H1 (cell line): ENCODE data around the gene ANXA3. TPM values are rescaled to one million over a fixed set of nuclear protein-coding genes. Genes with fewer than 3 reads are reported as not detected.

Experiments
- CTCF ChIA-PET: fragments of 300-600 bp; sonication (Branson Sonifier 250); formaldehyde crosslinking; loops from one replicate; lab custom pipeline; 2021; ENCODE audit not compliant: partially characterized antibody; lab: Charles Lee
- POLR2A ChIA-PET: fragments of 300-600 bp; sonication (Branson Sonifier 250); formaldehyde crosslinking; loops from one replicate; lab custom pipeline; 2021; ENCODE audit warnings: inconsistent platforms; ENCODE audit not compliant: partially characterized antibody; lab: Charles Lee
- DNase-seq, 2 experiments: peaks; one replicate each; pipeline versions ENCODE4 v3.0.0 to v3.0.0-alpha.2; 2010 to 2022; ENCODE audit warnings: low spot score in 2 of 2, low read depth in 1 of 2, mixed read lengths in 1 of 2
- FAIRE-seq: peaks from 2 replicates; lab custom pipeline; 2011; peaks lifted over from hg19 to GRCh38; lab: Jason Lieb, UNC
- H2AFZ ChIP-seq: 2 replicates; pipeline ENCODE4 v1.8.1; 2012; ENCODE audit warnings: low read length, inconsistent platforms
- H2AK5ac ChIP-seq: 2 replicates; pipeline ENCODE4 v1.6.1; 2013; ENCODE audit warnings: low read depth, low read length
- H2BK120ac ChIP-seq: replicated peaks from 2 replicates; pipeline ENCODE3; 2013; ENCODE audit warnings: low read depth, low read length, inconsistent platforms
- H2BK12ac ChIP-seq: 2 replicates; pipeline ENCODE4 v1.6.1; 2013; ENCODE audit warnings: low read depth, low read length
- H2BK15ac ChIP-seq: 2 replicates; pipeline ENCODE4 v1.6.1; 2013; ENCODE audit warnings: low read length
- H2BK20ac ChIP-seq: 2 replicates; pipeline ENCODE4 v1.6.1; 2013; ENCODE audit warnings: low read length
- H2BK5ac ChIP-seq: 2 replicates; pipeline ENCODE4 v1.6.1; 2013; ENCODE audit warnings: low read depth, low read length
- H3K14ac ChIP-seq: 2 replicates; pipeline ENCODE4 v1.6.1; 2013; ENCODE audit warnings: inconsistent platforms; ENCODE audit not compliant: insufficient read length
- H3K18ac ChIP-seq: 2 replicates; pipeline ENCODE4 v1.6.1; 2013; ENCODE audit warnings: low read length; ENCODE audit errors: extremely low read depth
- H3K23ac ChIP-seq: 2 replicates; pipeline ENCODE4 v1.6.1; 2013; ENCODE audit warnings: inconsistent platforms; ENCODE audit not compliant: insufficient read length
- H3K23me2 ChIP-seq: 2 replicates; pipeline ENCODE4 v1.6.1; 2013; ENCODE audit warnings: low read depth, low read length
- H3K27ac ChIP-seq: 2 replicates; pipeline ENCODE4 v1.6.1; 2011; ENCODE audit warnings: low read depth, low read length, inconsistent platforms
- H3K27me3 ChIP-seq, 4 experiments: replicated peaks in 1 of 4; 1 replicate in 1 of 4; 2 replicates in 3 of 4; pipeline versions ENCODE4 v1.6.1 to v1.8.1; 2011 to 2013; ENCODE audit warnings: low read length in 3 of 4, mild to moderate bottlenecking in 3 of 4, inconsistent platforms in 2 of 4, mixed read lengths in 2 of 4, moderate library complexity in 1 of 4; ENCODE audit not compliant: control insufficient read depth in 3 of 4, insufficient read depth in 3 of 4; ENCODE audit errors: extremely low read depth in 1 of 4
- H3K36me3 ChIP-seq, 4 experiments: 2 replicates each; pipeline versions ENCODE4 v1.6.1 to v1.8.1; 2011 to 2013; ENCODE audit warnings: mild to moderate bottlenecking in 4 of 4, low read length in 3 of 4, moderate library complexity in 2 of 4, control low read depth in 1 of 4, inconsistent platforms in 1 of 4; ENCODE audit not compliant: insufficient read depth in 4 of 4, control insufficient read depth in 2 of 4
- H3K4ac ChIP-seq: replicated peaks from 2 replicates; pipeline ENCODE3; 2013; ENCODE audit warnings: low read length, low read depth, mixed read lengths, inconsistent platforms; ENCODE audit not compliant: insufficient read length
- H3K4me1 ChIP-seq, 4 experiments: replicated peaks in 1 of 4; 1 replicate in 1 of 4; 2 replicates in 3 of 4; pipeline versions ENCODE4 v1.6.1 to v1.8.1; 2011 to 2013; ENCODE audit warnings: low read length in 3 of 4, inconsistent platforms in 2 of 4, mixed read lengths in 1 of 4; ENCODE audit not compliant: insufficient read depth in 4 of 4, control insufficient read depth in 3 of 4
- H3K4me2 ChIP-seq, 2 experiments: 2 replicates each; pipeline versions ENCODE4 v1.6.1 to v1.8.1; 2011 to 2013; ENCODE audit warnings: low read depth in 2 of 2, low read length in 2 of 2, control low read depth in 1 of 2, inconsistent platforms in 1 of 2, mild to moderate bottlenecking in 1 of 2; ENCODE audit not compliant: insufficient read depth in 1 of 2
- H3K4me3 ChIP-seq, 4 experiments: fragments of 200-600, 300-600 bp in 1 of 4; sonication (generic), shearing (Covaris generic), sonication (Bioruptor Twin) in 1 of 4; 2 replicates each; pipeline versions ENCODE4 v1.5.1 to v1.8.1; 2011 to 2016; ENCODE audit warnings: low read length in 4 of 4, low read depth in 3 of 4, control low read depth in 2 of 4, inconsistent platforms in 2 of 4, mild to moderate bottlenecking in 2 of 4, mixed read lengths in 1 of 4, moderate library complexity in 1 of 4; ENCODE audit not compliant: insufficient read depth in 2 of 4; ENCODE audit errors: extremely low read depth in 1 of 4
- H3K56ac ChIP-seq: replicated peaks from 2 replicates; pipeline ENCODE3; 2013; ENCODE audit warnings: low read depth, mild to moderate bottlenecking, mixed read lengths, low read length, inconsistent platforms; ENCODE audit not compliant: insufficient read length
- H3K79me1 ChIP-seq: 2 replicates; pipeline ENCODE4 v1.6.1; 2013; ENCODE audit warnings: low read depth, low read length, control low read depth
- H3K79me2 ChIP-seq, 2 experiments: 2 replicates each; pipeline versions ENCODE4 v1.6.1 to v1.8.1; 2012 to 2013; ENCODE audit warnings: low read length in 2 of 2, mild to moderate bottlenecking in 2 of 2, inconsistent platforms in 1 of 2; ENCODE audit not compliant: insufficient read depth in 2 of 2, control insufficient read depth in 1 of 2
- H3K9ac ChIP-seq, 4 experiments: replicated peaks in 1 of 4; 1 replicate in 1 of 4; 2 replicates in 3 of 4; pipeline versions ENCODE4 v1.6.1 to v1.8.1; 2011 to 2013; ENCODE audit warnings: low read depth in 3 of 4, low read length in 3 of 4, control low read depth in 2 of 4, mild to moderate bottlenecking in 2 of 4, moderate library complexity in 2 of 4, inconsistent platforms in 1 of 4; ENCODE audit errors: extremely low read depth in 1 of 4
- H3K9me3 ChIP-seq, 2 experiments: 2 replicates each; pipeline versions ENCODE4 v1.6.1 to v1.8.1; 2012 to 2013; ENCODE audit warnings: mild to moderate bottlenecking in 2 of 2, moderate library complexity in 2 of 2, control low read depth in 1 of 2, inconsistent platforms in 1 of 2, low read depth in 1 of 2, low read length in 1 of 2, mixed read lengths in 1 of 2; ENCODE audit not compliant: insufficient read depth in 2 of 2
- H4K20me1 ChIP-seq, 2 experiments: replicated peaks in 1 of 2; 2 replicates each; pipeline versions ENCODE3 to v1.8.1; 2011 to 2013; ENCODE audit warnings: inconsistent platforms in 2 of 2, low read length in 2 of 2, mild to moderate bottlenecking in 1 of 2; ENCODE audit not compliant: insufficient read depth in 2 of 2, control insufficient read depth in 1 of 2
- H4K5ac ChIP-seq: 2 replicates; pipeline ENCODE4 v1.6.1; 2013; ENCODE audit warnings: low read length, low read depth, mixed read lengths, inconsistent platforms; ENCODE audit not compliant: insufficient read length
- H4K8ac ChIP-seq: 2 replicates; pipeline ENCODE4 v1.8.0; 2013; ENCODE audit warnings: mild to moderate bottlenecking, moderate library complexity, low read length, inconsistent platforms; ENCODE audit not compliant: insufficient read depth; ENCODE audit errors: extremely low read depth
- H4K91ac ChIP-seq: replicated peaks from 2 replicates; pipeline ENCODE3; 2013; ENCODE audit warnings: low read length, mixed read lengths, inconsistent platforms; ENCODE audit not compliant: insufficient read length
- CBX5 ChIP-seq: fragments of 300-800, 300-1000 bp; sonication (generic); IDR thresholded peaks from 2 replicates; pipeline ENCODE4 v1.7.1; 2016; ENCODE audit warnings: antibody characterized with exemption, low read length, low read depth
- E2F6 ChIP-seq: IDR thresholded peaks from 2 replicates; pipeline ENCODE4 v1.6.1; 2012; ENCODE audit warnings: inconsistent platforms
- RBBP5 ChIP-seq: IDR thresholded peaks from 2 replicates; pipeline ENCODE4 v1.7.1; 2012; ENCODE audit warnings: low read depth, mild to moderate bottlenecking, inconsistent platforms, low read length, moderate library complexity, borderline replicate concordance
- RFX5 ChIP-seq: IDR thresholded peaks from 2 replicates; pipeline ENCODE4 v1.6.1; 2011; ENCODE audit warnings: low read depth, low read length, improper control_type of control experiment, borderline replicate concordance
- TBP ChIP-seq: IDR thresholded peaks from 2 replicates; pipeline ENCODE4 v1.6.1; 2011; ENCODE audit warnings: low read depth, low read length, improper control_type of control experiment
- WGBS, 2 experiments: shearing (Covaris generic) in 1 of 2; methylation state at CpG; one replicate each; pipeline versions ENCODE4 v1.1.6 to v1.1.7; 2013 to 2015; ENCODE audit warnings: low lambda C conversion rate in 2 of 2, mixed read lengths in 2 of 2, inconsistent platforms in 1 of 2, low coverage in 1 of 2, missing lambda C conversion rate in 1 of 2; ENCODE audit not compliant: insufficient replicate concordance in 2 of 2, insufficient coverage in 1 of 2, insufficient read length in 1 of 2; ENCODE audit errors: extremely low coverage in 1 of 2, missing lambda C conversion rate in 1 of 2; 5-methylcytosine and 5-hydroxymethylcytosine counted together
- polyA plus RNA-seq, 7 experiments: library from polyadenylated mRNA; depleted of rRNA in 3 of 7; stranded (reverse) in 5 of 7; unstranded in 2 of 7; fragments of >200 nt in 5 of 7; fragments of 200-250 nt in 2 of 7; gene quantifications; 1 replicate in 5 of 7; 2 replicates in 1 of 7; 4 replicates in 1 of 7; pipeline versions ENCODE4 v1.2.1 to v1.2.3, GENCODE V29; 2011 to 2013; ENCODE audit warnings: missing spikeins in 2 of 7, mixed read lengths in 2 of 7
- total RNA-seq: library from RNA; stranded (reverse); fragmentation: NEBNext Ultra II Directional; extraction: Animal tissue kit (Norgen Biotek cat#: 25700); gene quantifications from 2 replicates; pipeline ENCODE4 v1.2.1, GENCODE V29; 2021

Gene ANXA3
- total and polyA plus RNA-seq, 2 of the 8 experiments (the other 6 are each of a cell fraction or from before 2014, with no cell fraction given), result 10.3 to 27.3 TPM

DNA sequence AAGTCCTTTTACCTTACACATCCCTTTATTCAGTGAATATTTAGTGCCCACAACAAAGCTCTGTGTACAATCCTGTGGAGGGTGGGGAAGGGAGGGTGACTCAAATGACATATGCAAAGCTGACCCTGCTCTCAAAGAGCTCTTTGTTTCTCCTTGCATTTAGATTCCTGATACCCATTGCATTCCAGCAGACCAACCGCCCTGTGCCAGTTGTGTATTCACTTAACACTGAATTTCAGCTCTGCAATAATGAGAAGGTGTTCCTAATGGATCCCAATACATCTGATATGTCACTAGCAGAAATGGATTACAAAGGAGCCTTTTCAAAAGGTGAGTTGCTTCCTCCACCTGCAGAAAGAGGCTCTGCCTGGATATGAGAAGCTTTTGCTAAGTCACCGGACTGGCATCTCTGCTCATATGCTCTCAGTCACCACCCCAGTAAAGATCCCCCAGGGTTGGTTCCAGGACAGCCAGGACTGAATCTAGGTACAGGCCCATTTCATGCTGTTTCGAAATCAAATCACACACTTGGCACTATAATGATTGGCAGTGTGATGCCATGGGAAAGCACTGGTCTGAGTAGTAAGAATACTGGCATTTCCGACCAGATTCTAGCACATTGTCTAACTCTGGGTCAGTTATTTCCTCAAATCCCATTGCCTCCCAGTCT lies 17.1 kb upstream of the ANXA3 start:
- no peaks in the 10 kb centered on the region for H3K4me1 ChIP-seq
- no peak overlapping the region for H3K4me3 ChIP-seq
- no peak overlapping the region for H2BK20ac ChIP-seq
- H4K91ac ChIP-seq, result no peak overlapping the region
- no peak overlapping the region for H3K18ac ChIP-seq
- CTCF ChIA-PET, result interaction anchor here (0.6 to 1.5 kb wide), 4 partner anchors 17 to 1679 kb away, joined by 3 to 4 read pairs (median 3); partner anchors contain the start of gene ANXA3
- no peak overlapping the region for H3K56ac ChIP-seq
- H3K79me2 ChIP-seq, result no peaks in the 10 kb centered on the region
- DNase-seq (no peak), FAIRE-seq (no peak)
- POLR2A ChIA-PET, result interaction anchor here (1.1 kb wide), 1 partner anchor 18 kb away, joined by 3 read pairs; the partner anchor contains the start of gene ANXA3
- H3K4ac ChIP-seq, result no peak overlapping the region
- H2BK120ac ChIP-seq, result no peak overlapping the region
- no peaks in the 10 kb centered on the region for H3K27me3 ChIP-seq
- H3K14ac ChIP-seq, result no peak overlapping the region
- H3K36me3 ChIP-seq, result peaks cover 7 to 44% (median 25%) of the 10 kb centered on the region in 4 experiments; a peak in 7 of 8 replicates
- no peak overlapping the region for H3K23ac ChIP-seq
- H3K4me2 ChIP-seq, result no peak overlapping the region
- no peak overlapping the region for H4K5ac ChIP-seq
- H2BK12ac ChIP-seq, result no peak overlapping the region
- H2BK5ac ChIP-seq, result no peak overlapping the region
- H2AFZ ChIP-seq, result no peak overlapping the region
- no peaks in the 10 kb centered on the region for H4K20me1 ChIP-seq
- 87% methylated on average over 4 of the region's 4 CpGs; no CpG with 5 or more reads in 1 of the 2 experiments for WGBS, 2 experiments
- H4K8ac ChIP-seq, result no peak overlapping the region
- no peak overlapping the region for H2BK15ac ChIP-seq
- no peaks in the 10 kb centered on the region for H3K79me1 ChIP-seq
- H3K27ac ChIP-seq, result no peak overlapping the region
- no peak overlapping the region for H2AK5ac ChIP-seq
- no peak overlapping the region for H3K9ac ChIP-seq
- no peaks in the 10 kb centered on the region for H3K9me3 ChIP-seq
- TF ChIP-seq TBP, result no peak
- TF ChIP-seq CBX5, result no peak
- no peak for TF ChIP-seq E2F6
- TF ChIP-seq RFX5, result no peak
- no peak for TF ChIP-seq RBBP5
- no peaks in the 10 kb centered on the region for H3K23me2 ChIP-seq
